AG04449 (cell line): ENCODE measurements around the gene HDGFL2.

ENCODE experiments used
- CTCF ChIA-PET: fragments of 350-600 bp; formaldehyde crosslinking; extraction: SDS; loops from one replicate; lab custom pipeline; 2021; ENCODE audit warnings: antibody characterized with exemption; lab: Yijun Ruan, JAX
- POLR2A ChIA-PET: fragments of 400-600, 350-600 bp; formaldehyde crosslinking; extraction: SDS; loops from one replicate; lab custom pipeline; 2020; ENCODE audit warnings: antibody characterized with exemption, inconsistent platforms; lab: Yijun Ruan, JAX
- DNase-seq: peaks from one replicate; pipeline ENCODE4 v3.0.0-alpha.2; 2010; ENCODE audit warnings: low read depth, low spot score
- H3K4me3 ChIP-seq: 2 replicates; pipeline ENCODE4 v1.5.1; 2011; ENCODE audit warnings: low read depth, mild to moderate bottlenecking, control low read depth, low read length
- TF ChIP-seq, protein P1 (sequence below): IDR thresholded peaks from one replicate; pipeline ENCODE4 v1.5.1; 2011; ENCODE audit warnings: mild to moderate bottlenecking, moderate library complexity, low read length, control low read depth, inconsistent platforms; ENCODE audit not compliant: insufficient read depth; ENCODE audit errors: missing control alignments

The HDGFL2 gene

DNA sequence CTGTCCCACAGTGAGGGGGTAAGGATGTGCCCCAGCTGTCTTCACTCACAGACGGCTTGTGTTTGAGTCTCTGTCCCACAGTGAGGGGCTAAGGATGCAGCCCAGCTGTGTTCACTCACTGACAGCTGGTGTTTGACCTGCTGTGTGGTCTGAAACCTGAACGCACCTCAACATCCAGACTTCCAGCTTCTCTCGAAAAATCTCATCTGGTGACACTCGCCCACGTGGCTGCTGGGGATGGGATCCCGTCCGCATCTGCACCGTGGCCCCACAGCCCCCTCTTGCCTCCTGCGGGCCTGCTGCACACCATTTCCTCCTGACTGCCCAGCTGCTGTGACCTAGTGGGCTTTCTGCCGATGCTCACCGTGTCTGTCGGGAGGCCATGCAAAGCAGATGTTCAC, 42.3 kb upstream of the HDGFL2 start:
- no peak for DNase-seq
- ChIA-PET CTCF (interaction anchor here (1.1 to 3.0 kb wide), 2 partner anchors 21 to 29 kb away, joined by 3 to 10 read pairs; partner anchors contain the start of gene SH3GL1), POLR2A (no interaction called here)
- TF ChIP-seq, protein P1, sequence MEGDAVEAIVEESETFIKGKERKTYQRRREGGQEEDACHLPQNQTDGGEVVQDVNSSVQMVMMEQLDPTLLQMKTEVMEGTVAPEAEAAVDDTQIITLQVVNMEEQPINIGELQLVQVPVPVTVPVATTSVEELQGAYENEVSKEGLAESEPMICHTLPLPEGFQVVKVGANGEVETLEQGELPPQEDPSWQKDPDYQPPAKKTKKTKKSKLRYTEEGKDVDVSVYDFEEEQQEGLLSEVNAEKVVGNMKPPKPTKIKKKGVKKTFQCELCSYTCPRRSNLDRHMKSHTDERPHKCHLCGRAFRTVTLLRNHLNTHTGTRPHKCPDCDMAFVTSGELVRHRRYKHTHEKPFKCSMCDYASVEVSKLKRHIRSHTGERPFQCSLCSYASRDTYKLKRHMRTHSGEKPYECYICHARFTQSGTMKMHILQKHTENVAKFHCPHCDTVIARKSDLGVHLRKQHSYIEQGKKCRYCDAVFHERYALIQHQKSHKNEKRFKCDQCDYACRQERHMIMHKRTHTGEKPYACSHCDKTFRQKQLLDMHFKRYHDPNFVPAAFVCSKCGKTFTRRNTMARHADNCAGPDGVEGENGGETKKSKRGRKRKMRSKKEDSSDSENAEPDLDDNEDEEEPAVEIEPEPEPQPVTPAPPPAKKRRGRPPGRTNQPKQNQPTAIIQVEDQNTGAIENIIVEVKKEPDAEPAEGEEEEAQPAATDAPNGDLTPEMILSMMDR, result no peak
- H3K4me3 ChIP-seq, result no peak overlapping the region

DNA sequence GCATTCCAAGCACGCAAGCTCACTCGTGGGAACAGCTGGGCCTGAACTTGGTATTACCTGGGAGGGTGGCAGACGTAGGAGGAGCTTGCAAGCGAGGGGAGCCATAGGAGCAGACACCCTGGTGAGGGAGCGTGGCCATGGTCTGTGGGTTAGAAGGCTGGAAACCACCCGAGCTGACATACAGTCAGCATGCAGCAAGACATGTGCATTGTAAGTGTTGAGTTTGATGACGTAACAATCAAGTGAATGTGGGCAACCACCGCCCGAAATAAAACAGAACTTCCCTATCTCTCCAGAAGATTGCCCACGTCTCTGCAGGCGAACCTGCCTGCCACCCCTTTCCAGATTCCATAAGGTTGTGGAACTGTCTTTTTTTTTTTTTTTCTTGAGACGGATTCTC, 41.3 kb upstream of the HDGFL2 start:
- TF ChIP-seq, protein P1, result no peak
- CTCF ChIA-PET, result interaction anchor here (3.0 kb wide), 1 partner anchor 30 kb away, joined by 10 read pairs; the partner anchor contains the start of gene SH3GL1
- H3K4me3 ChIP-seq, result no peak overlapping the region
- no peak for DNase-seq
- POLR2A ChIA-PET, result no interaction called here

DNA sequence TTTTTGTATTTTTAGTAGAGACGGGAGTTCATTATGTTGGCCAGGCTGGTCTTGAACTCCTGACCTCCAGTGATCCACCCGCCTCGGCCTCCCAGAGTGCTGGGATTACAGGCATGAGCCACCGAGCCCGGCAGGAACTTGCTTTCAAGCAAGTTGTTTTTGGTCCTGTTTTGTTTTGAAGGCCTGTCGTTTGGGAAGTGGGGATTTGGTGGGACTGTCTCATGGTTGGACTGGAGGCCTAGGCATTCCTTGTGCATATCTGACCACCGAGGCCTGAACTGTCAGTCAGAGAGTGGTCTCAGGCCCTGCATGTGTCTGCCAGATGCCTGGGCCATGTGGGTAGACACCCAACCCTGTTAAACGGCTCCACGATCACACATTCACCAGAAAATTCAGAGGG, 40.8 kb upstream of the HDGFL2 start:
- ChIA-PET POLR2A (no interaction called here), CTCF (interaction anchor here (3.0 kb wide), 1 partner anchor 30 kb away, joined by 10 read pairs; the partner anchor contains the start of gene SH3GL1)
- no peak for DNase-seq
- TF ChIP-seq, protein P1, result no peak
- H3K4me3 ChIP-seq, result no peak overlapping the region

DNA sequence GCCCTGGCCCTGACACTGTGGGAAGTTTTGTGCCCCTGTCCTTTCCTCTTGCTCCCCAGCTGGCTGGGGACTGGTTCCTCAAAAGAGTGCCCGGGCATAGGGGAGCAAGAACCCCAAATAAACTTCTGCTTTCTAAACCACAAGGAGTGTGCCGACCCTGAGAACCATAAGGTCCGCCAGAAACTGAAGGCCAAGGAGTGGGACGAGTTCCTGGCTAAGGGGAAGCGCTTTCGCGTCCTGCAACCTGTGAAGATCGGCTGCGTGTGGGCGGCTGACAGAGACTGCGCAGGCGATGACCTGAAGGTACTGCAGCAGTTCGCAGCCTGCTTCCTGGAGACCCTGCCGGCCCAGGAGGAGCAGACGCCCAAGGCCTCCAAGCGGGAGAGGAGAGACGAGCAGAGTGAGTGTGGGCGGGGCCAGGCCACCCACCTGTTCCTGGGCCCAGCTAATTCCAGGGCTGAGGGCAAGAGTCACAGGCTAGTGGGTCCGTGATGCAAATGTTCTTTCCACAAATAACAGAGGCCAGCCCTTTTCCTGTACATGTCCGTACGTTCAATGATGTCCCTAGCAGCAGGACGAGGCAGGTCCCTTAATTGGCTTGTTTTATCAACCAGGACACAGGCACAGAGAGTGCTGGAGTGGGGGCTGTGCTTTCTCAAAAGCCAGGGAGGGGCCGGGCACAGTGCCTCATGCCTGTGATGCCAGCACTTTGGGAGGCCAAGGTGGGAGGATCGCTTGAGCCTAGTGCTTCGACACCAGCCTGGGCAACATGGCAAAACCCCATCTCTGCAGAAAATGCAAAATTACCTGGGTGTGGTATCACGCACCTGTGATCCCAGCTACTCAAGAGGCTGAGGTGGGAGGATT, 40.1 kb upstream of the HDGFL2 start:
- POLR2A ChIA-PET, result no interaction called here
- TF ChIP-seq, protein P1, result no peak
- CTCF ChIA-PET, result no interaction called here
- DNase-seq, result no peak
- H3K4me3 ChIP-seq, result no peak overlapping the region

DNA sequence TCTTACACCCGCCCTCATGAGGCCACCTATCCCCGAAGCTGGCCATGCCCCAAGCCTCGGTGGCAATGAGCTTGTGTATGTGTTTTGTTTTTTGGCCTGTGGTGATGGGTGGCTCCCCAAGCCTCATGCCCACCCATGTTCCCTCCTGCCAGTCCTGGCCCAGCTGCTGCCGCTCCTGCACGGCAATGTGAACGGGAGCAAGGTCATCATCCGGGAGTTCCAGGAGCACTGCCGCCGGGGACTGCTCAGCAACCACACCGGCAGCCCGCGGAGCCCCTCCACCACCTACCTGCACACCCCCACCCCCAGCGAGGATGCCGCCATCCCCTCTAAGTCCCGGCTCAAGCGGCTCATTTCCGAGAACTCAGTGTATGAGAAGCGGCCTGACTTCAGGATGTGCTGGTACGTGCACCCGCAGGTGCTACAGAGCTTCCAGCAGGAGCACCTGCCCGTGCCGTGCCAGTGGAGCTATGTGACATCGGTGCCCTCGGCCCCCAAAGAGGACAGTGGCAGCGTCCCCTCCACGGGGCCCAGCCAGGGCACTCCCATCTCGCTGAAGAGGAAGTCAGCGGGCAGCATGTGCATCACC, 39.1 kb upstream of the HDGFL2 start:
- TF ChIP-seq, protein P1, result no peak
- ChIA-PET POLR2A (interaction anchor here (0.6 kb wide), 1 partner anchor 12 kb away, joined by 3 read pairs; no protein-coding TSS in a partner anchor), CTCF (no interaction called here)
- no peak for DNase-seq
- H3K4me3 ChIP-seq, result no peak overlapping the region

DNA sequence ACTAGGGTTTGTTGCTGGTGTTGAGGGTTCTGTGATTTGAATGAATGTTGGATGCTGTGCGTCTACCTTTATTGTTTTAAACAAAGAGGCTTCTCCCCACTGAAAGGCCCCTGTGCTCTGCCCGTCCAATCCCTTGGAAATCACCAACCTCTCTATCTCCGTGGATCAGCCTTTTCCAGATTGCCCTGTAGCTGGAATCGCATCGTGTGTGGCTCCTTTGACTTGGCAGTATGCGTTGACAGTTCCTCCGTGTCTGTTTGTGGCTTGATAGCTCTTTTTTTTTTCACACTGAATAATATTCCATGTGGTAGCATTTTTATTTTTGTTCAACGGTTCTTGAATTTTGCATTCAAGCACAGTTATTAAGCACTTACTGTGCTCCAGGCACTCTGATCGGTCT, 37.7 kb upstream of the HDGFL2 start:
- DNase-seq, result no peak
- CTCF ChIA-PET, result interaction anchor here (1.0 kb wide), 1 partner anchor 40 kb away, joined by 3 read pairs; no protein-coding TSS in a partner anchor
- TF ChIP-seq, protein P1, result no peak
- POLR2A ChIA-PET, result no interaction called here
- H3K4me3 ChIP-seq, result no peak overlapping the region
